ENCODE results near the gene GXYLT2. TPM values are rescaled to one million over a fixed set of nuclear protein-coding genes. Genes with fewer than 3 reads are reported as not detected.

Gene GXYLT2
- total RNA-seq, 2 experiments from 2014 or later, result not detected

GRCh38 chr3:72891053-72891855, 3.4 kb downstream of the GXYLT2 start:
- ChIA-PET CTCF (no interaction called here), POLR2A (no interaction called here)

- POLR2A ChIA-PET, result no interaction called here
- CTCF ChIA-PET, result no interaction called here
These were observed 4.4 kb downstream of the GXYLT2 start for GRCh38 chr3:72892081-72892775.

GRCh38 chr3:72892870-72893269, 5.0 kb downstream of the GXYLT2 start:
- POLR2A ChIA-PET, result interaction anchor here (0.6 kb wide), 1 partner anchor 430 kb away, joined by 3 read pairs; no protein-coding TSS in a partner anchor
- CTCF ChIA-PET, result no interaction called here

- ChIA-PET POLR2A (no interaction called here), CTCF (no interaction called here)
These were observed 7.2 kb downstream of the GXYLT2 start for GRCh38 chr3:72894976-72895552.

- ChIA-PET POLR2A (no interaction called here), CTCF (interaction anchor here (1.9 kb wide), 1 partner anchor 10 kb away, joined by 4 read pairs; the partner anchor contains the start of gene GXYLT2)
These were observed 9.3 kb downstream of the GXYLT2 start for GRCh38 chr3:72896996-72897757.

GRCh38 chr3:72897758-72898007, 9.8 kb downstream of the GXYLT2 start:
- CTCF ChIA-PET, result no interaction called here
- POLR2A ChIA-PET, result no interaction called here

GRCh38 chr3:72899349-72899765, 11.5 kb downstream of the GXYLT2 start:
- POLR2A ChIA-PET, result no interaction called here
- CTCF ChIA-PET, result no interaction called here

GRCh38 chr3:72900048-72900447, 12.2 kb downstream of the GXYLT2 start:
- ChIA-PET POLR2A (no interaction called here), CTCF (no interaction called here)

GRCh38 chr3:72901840-72902239, 14.0 kb downstream of the GXYLT2 start:
- POLR2A ChIA-PET, result no interaction called here
- CTCF ChIA-PET, result no interaction called here

- POLR2A ChIA-PET, result no interaction called here
- CTCF ChIA-PET, result no interaction called here
These were observed 15.2 kb downstream of the GXYLT2 start for GRCh38 chr3:72903004-72903403.

GRCh38 chr3:72904163-72904562, 16.3 kb downstream of the GXYLT2 start:
- CTCF ChIA-PET, result no interaction called here
- POLR2A ChIA-PET, result interaction anchor here (0.7 kb wide), 1 partner anchor 601 kb away, joined by 3 read pairs; no protein-coding TSS in a partner anchor

GRCh38 chr3:72906154-72906553, 18.3 kb downstream of the GXYLT2 start:
- POLR2A ChIA-PET, result no interaction called here
- CTCF ChIA-PET, result no interaction called here

- ChIA-PET CTCF (interaction anchor here (1.2 kb wide), 1 partner anchor 16 kb away, joined by 3 read pairs; no protein-coding TSS in a partner anchor), POLR2A (no interaction called here)
These were observed 19.4 kb downstream of the GXYLT2 start for GRCh38 chr3:72907131-72907711.

- ChIA-PET CTCF (interaction anchor here (1.2 kb wide), 1 partner anchor 15 kb away, joined by 3 read pairs; no protein-coding TSS in a partner anchor), POLR2A (no interaction called here)
These were observed 20.1 kb downstream of the GXYLT2 start for GRCh38 chr3:72907731-72908620.

GRCh38 chr3:72909591-72909990, 21.7 kb downstream of the GXYLT2 start:
- CTCF ChIA-PET, result no interaction called here

GRCh38 chr3:72912532-72912931, 24.7 kb downstream of the GXYLT2 start:
- POLR2A ChIA-PET, result no interaction called here
- CTCF ChIA-PET, result interaction anchor here (0.6 kb wide), 1 partner anchor 671 kb away, joined by 3 read pairs; no protein-coding TSS in a partner anchor

More at GRCh38 chr3:72909591-72909990, 21.7 kb downstream of the GXYLT2 start:
- POLR2A ChIA-PET, result no interaction called here

- CTCF ChIA-PET, result no interaction called here
- POLR2A ChIA-PET, result no interaction called here
These were observed 26.5 kb downstream of the GXYLT2 start for GRCh38 chr3:72914383-72914782.

- ChIA-PET CTCF (no interaction called here), POLR2A (no interaction called here)
These were observed 28.4 kb downstream of the GXYLT2 start for GRCh38 chr3:72916250-72916649.

- ChIA-PET CTCF (no interaction called here), POLR2A (no interaction called here)
These were observed 31.7 kb downstream of the GXYLT2 start for GRCh38 chr3:72919520-72919919.
